GM19023 (cell line): ENCODE results near the gene PAQR6.
A peak's percentile ranks its signal among the peaks of the same experiment; 100 is the strongest.
"Not testable (repeated sequence)": the region's sequence is repeated elsewhere in the genome, so short reads cannot be mapped to it uniquely, and the experiment has no call there.

Source experiments
- ATAC-seq: cut with Tn5 transposase; IDR thresholded peaks from one replicate; pipeline ENCODE4 v1.9.1; 2021; ENCODE audit warnings: mild to moderate bottlenecking, moderate library complexity; ENCODE audit not compliant: unreplicated experiment

PAQR6 gene

GRCh38 chr1:156232201-156232894 is 15.5 kb downstream of the PAQR6 start:
- ATAC-seq, result no peak

GRCh38 chr1:156230473-156230837 is 17.4 kb downstream of the PAQR6 start:
- ATAC-seq, result no peak

GRCh38 chr1:156229809-156230472 is 17.9 kb downstream of the PAQR6 start:
- no peak for ATAC-seq

GRCh38 chr1:156228501-156228900 is 19.4 kb downstream of the PAQR6 start:
- ATAC-seq, result no peak

- ATAC-seq, result peak; percentile 12
Observed at GRCh38 chr1:156226782-156227181, 21.1 kb downstream of the PAQR6 start.

- ATAC-seq, result peak; percentile 68
Observed at GRCh38 chr1:156226116-156226538, 21.7 kb downstream of the PAQR6 start.

GRCh38 chr1:156225677-156226014 is 22.2 kb downstream of the PAQR6 start:
- no peak for ATAC-seq

GRCh38 chr1:156221986-156222692 is 25.7 kb downstream of the PAQR6 start:
- ATAC-seq, result no peak

GRCh38 chr1:156220226-156220625 is 27.6 kb downstream of the PAQR6 start:
- no peak for ATAC-seq

- no peak for ATAC-seq
Observed at GRCh38 chr1:156217871-156218270, 30.0 kb downstream of the PAQR6 start.

- not testable (repeated sequence) for ATAC-seq
Observed at GRCh38 chr1:156216361-156217086, 31.3 kb downstream of the PAQR6 start.

- ATAC-seq, result no peak
Observed at GRCh38 chr1:156214024-156214748, 33.7 kb downstream of the PAQR6 start.

- no peak for ATAC-seq
Observed at GRCh38 chr1:156213644-156213966, 34.3 kb downstream of the PAQR6 start.

GRCh38 chr1:156212833-156213643 is 34.8 kb downstream of the PAQR6 start, which contains the start of gene PMF1:
Gene PMF1, plus strand, starts transcription at chr1:156213007. Its CDS starts 9 bp downstream, at chr1:156213016.
- ATAC-seq, result peak; percentile 90

GRCh38 chr1:156212130-156212529 is 35.7 kb downstream of the PAQR6 start:
- ATAC-seq, result no peak

GRCh38 chr1:156211243-156211642 is 36.6 kb downstream of the PAQR6 start:
- no peak for ATAC-seq

- no peak for ATAC-seq
Observed at GRCh38 chr1:156204686-156205085, 43.2 kb downstream of the PAQR6 start.

- no peak for ATAC-seq
Observed at GRCh38 chr1:156203331-156203730, 44.5 kb downstream of the PAQR6 start.

- ATAC-seq, result no peak
Observed at GRCh38 chr1:156200044-156200443, 47.8 kb downstream of the PAQR6 start.

GRCh38 chr1:156198831-156199349 is 49.0 kb downstream of the PAQR6 start:
- peak; percentile 53 for ATAC-seq
